Neuronal stem cell (in vitro differentiated cells): Measurements from ENCODE around the gene ZKSCAN3.

ENCODE experiments used
- DNase-seq: peaks from one replicate; pipeline ENCODE4 v3.0.0-alpha.2; 2013; ENCODE audit warnings: low spot score
- H2AFZ ChIP-seq: one replicate; pipeline ENCODE4 v1.6.1; 2013; ENCODE audit warnings: mild to moderate bottlenecking, low read length, inconsistent platforms
- H2AK5ac ChIP-seq: 2 replicates; pipeline ENCODE4 v1.6.1; 2013; ENCODE audit warnings: low read depth, mild to moderate bottlenecking, inconsistent platforms, low read length, moderate library complexity, mixed read lengths
- H2BK120ac ChIP-seq: 2 replicates; pipeline ENCODE4 v1.6.1; 2013; ENCODE audit warnings: low read depth, mild to moderate bottlenecking, inconsistent platforms, low read length, moderate library complexity, mixed read lengths
- H2BK12ac ChIP-seq: one replicate; pipeline ENCODE4 v1.6.1; 2013; ENCODE audit warnings: low read length, inconsistent platforms
- H2BK15ac ChIP-seq: 2 replicates; pipeline ENCODE4 v1.6.1; 2013; ENCODE audit warnings: mild to moderate bottlenecking, low read length, inconsistent platforms, mixed read lengths
- H2BK5ac ChIP-seq: one replicate; pipeline ENCODE4 v1.6.1; 2013; ENCODE audit warnings: inconsistent platforms, mild to moderate bottlenecking, low read length, moderate library complexity
- H3K14ac ChIP-seq: one replicate; pipeline ENCODE4 v1.6.1; 2013; ENCODE audit warnings: low read length, inconsistent platforms
- H3K18ac ChIP-seq: 2 replicates; pipeline ENCODE4 v1.6.1; 2013; ENCODE audit warnings: low read length, inconsistent platforms
- H3K23ac ChIP-seq: 2 replicates; pipeline ENCODE4 v1.6.1; 2013; ENCODE audit warnings: low read depth, mild to moderate bottlenecking, mixed read lengths, low read length, inconsistent platforms; ENCODE audit not compliant: poor library complexity
- H3K27ac ChIP-seq: replicated peaks from 3 replicates; pipeline ENCODE4 v1.5.1; 2013; ENCODE audit warnings: low read length, inconsistent platforms
- H3K27me3 ChIP-seq, 3 experiments: 2 replicates each; pipeline ENCODE4 v1.6.1; 2013; ENCODE audit warnings: low read length in 3 of 3, mild to moderate bottlenecking in 2 of 3, inconsistent platforms in 1 of 3, low read depth in 1 of 3, mixed read lengths in 1 of 3, moderate library complexity in 1 of 3; ENCODE audit not compliant: control insufficient read depth in 3 of 3, insufficient read depth in 3 of 3
- H3K36me3 ChIP-seq, 2 donors: replicated peaks in 1 of 2; 2 replicates each; pipeline ENCODE4 v1.6.1; 2013; ENCODE audit warnings: low read length in 2 of 2; ENCODE audit not compliant: control insufficient read depth in 2 of 2, insufficient read depth in 2 of 2
- H3K4ac ChIP-seq: 2 replicates; pipeline ENCODE4 v1.6.1; 2013; ENCODE audit warnings: inconsistent platforms, mild to moderate bottlenecking, low read length, moderate library complexity
- H3K4me1 ChIP-seq, 2 donors: 1 replicate in 1 of 2; 2 replicates in 1 of 2; pipeline ENCODE4 v1.6.1; 2013; ENCODE audit warnings: low read length in 2 of 2, low read depth in 1 of 2; ENCODE audit not compliant: control insufficient read depth in 2 of 2, insufficient read depth in 1 of 2
- H3K4me2 ChIP-seq: one replicate; pipeline ENCODE4 v1.6.1; 2013; ENCODE audit warnings: mild to moderate bottlenecking, low read length, inconsistent platforms; ENCODE audit not compliant: insufficient read depth, poor library complexity, severe bottlenecking
- H3K4me3 ChIP-seq, 2 donors: 2 replicates each; pipeline ENCODE4 v1.5.1; 2013; ENCODE audit warnings: low read length in 2 of 2, mild to moderate bottlenecking in 2 of 2, inconsistent platforms in 1 of 2, moderate library complexity in 1 of 2
- H3K79me1 ChIP-seq: one replicate; pipeline ENCODE4 v1.6.1; 2013; ENCODE audit warnings: low read depth, mild to moderate bottlenecking, inconsistent platforms, low read length, moderate library complexity
- H3K9ac ChIP-seq: one replicate; pipeline ENCODE4 v1.6.1; 2013; ENCODE audit warnings: mild to moderate bottlenecking, low read depth, low read length, inconsistent platforms; ENCODE audit not compliant: poor library complexity
- H3K9me3 ChIP-seq, 2 donors: replicated peaks in 1 of 2; 2 replicates each; pipeline versions ENCODE3 to v1.6.1; 2013; ENCODE audit warnings: low read length in 2 of 2, mild to moderate bottlenecking in 2 of 2, inconsistent platforms in 1 of 2, low read depth in 1 of 2, mixed read lengths in 1 of 2, moderate library complexity in 1 of 2; ENCODE audit not compliant: control insufficient read depth in 2 of 2, insufficient read depth in 1 of 2
- H4K8ac ChIP-seq: one replicate; pipeline ENCODE4 v1.6.1; 2013; ENCODE audit warnings: low read depth, mild to moderate bottlenecking, inconsistent platforms, low read length, moderate library complexity
- H4K91ac ChIP-seq: one replicate; pipeline ENCODE4 v1.6.1; 2013; ENCODE audit warnings: low read length, low read depth, mild to moderate bottlenecking, inconsistent platforms; ENCODE audit not compliant: poor library complexity
- WGBS, 2 donors: extraction: QIAGEN DNeasy Blood & Tissue Kit; methylation state at CpG; one replicate each; pipeline ENCODE4 v1.1.7; 2013; ENCODE audit warnings: missing lambda C conversion rate in 2 of 2, mixed read lengths in 1 of 2; ENCODE audit not compliant: insufficient read length in 2 of 2, insufficient replicate concordance in 1 of 2; ENCODE audit errors: extremely low coverage in 2 of 2; 5-methylcytosine and 5-hydroxymethylcytosine counted together

ZKSCAN3 gene

GRCh38 chr6:28336284-28337120 lies 13.2 kb upstream of the ZKSCAN3 start:
- Histone ChIP-seq H3K18ac (peak overlapping the region; percentile 90), H3K4me2 (peak overlapping the region; percentile 51), H3K36me3 (no peaks in the 10 kb centered on the region), H3K4me1 (peaks cover 3 to 7% of the 10 kb centered on the region in 2 donors), H3K79me1 (no peaks in the 10 kb centered on the region), H4K8ac (no peak overlapping the region), H2BK5ac (no peak overlapping the region), H4K91ac (no peak overlapping the region), H2BK12ac (no peak overlapping the region), H3K27ac (peak overlapping the region; percentile 97), H3K27me3 (no peaks in the 10 kb centered on the region), H3K9me3 (peaks cover 0 to 2% of the 10 kb centered on the region in 2 donors), H3K4ac (no peak overlapping the region), H3K14ac (no peak overlapping the region), H2AK5ac (no peak overlapping the region), H3K4me3 (peak overlapping the region; percentile 64 to 89), H3K9ac (no peak overlapping the region), H3K23ac (no peak overlapping the region), H2BK120ac (no peak overlapping the region), H2BK15ac (no peak overlapping the region), H2AFZ (peak overlapping the region; percentile 85)
- 100% methylated on average over 3 of the region's 24 CpGs; no CpG with 5 or more reads in 1 of the 2 donors for WGBS, 2 donors
- DNase-seq, result no peak

DNA sequence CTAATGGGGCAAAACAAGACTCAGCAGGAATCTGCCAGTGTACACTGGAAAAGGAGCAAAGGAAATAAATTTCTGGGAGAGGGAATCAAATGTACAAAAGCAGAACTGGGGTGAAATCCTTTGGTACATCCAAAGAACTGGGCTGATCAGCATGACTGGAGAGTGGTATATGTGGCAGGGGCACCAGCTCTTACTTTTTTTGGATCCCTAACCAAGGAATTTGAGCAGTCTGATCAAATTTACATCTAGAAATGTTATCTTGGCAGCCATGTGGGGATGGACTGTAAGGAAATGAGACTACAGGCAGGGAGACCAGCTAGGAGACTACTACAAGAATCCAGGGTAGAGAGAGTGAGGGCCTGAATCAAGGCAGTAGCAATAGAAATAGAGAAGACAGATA lies 12.6 kb upstream of the ZKSCAN3 start:
- Histone ChIP-seq H3K9me3 (peaks cover 0 to 2% of the 10 kb centered on the region in 2 donors), H3K4ac (no peak overlapping the region), H2BK12ac (no peak overlapping the region), H3K4me1 (peaks cover 3 to 7% of the 10 kb centered on the region in 2 donors), H3K36me3 (no peaks in the 10 kb centered on the region), H2AK5ac (no peak overlapping the region), H3K79me1 (no peaks in the 10 kb centered on the region), H2BK15ac (no peak overlapping the region), H3K9ac (no peak overlapping the region), H2BK120ac (no peak overlapping the region), H4K8ac (no peak overlapping the region), H3K14ac (no peak overlapping the region), H2BK5ac (no peak overlapping the region), H4K91ac (no peak overlapping the region), H3K27me3 (no peaks in the 10 kb centered on the region), H3K4me3 (peak overlapping the region in 1 of 2 donors; percentile 64), H3K27ac (no peak overlapping the region), H3K4me2 (peak overlapping the region; percentile 51), H3K18ac (no peak overlapping the region), H3K23ac (no peak overlapping the region), H2AFZ (peak overlapping the region; percentile 85)
- no peak for DNase-seq

GRCh38 chr6:28340310-28341095 lies 9.2 kb upstream of the ZKSCAN3 start:
- no peak overlapping the region for H3K18ac ChIP-seq
- no CpG with 5 or more reads among the region's 1 CpG for WGBS, 2 donors
- H3K4me3 ChIP-seq, result no peak overlapping the region
- no peak overlapping the region for H2BK15ac ChIP-seq
- no peak overlapping the region for H2BK12ac ChIP-seq
- peaks cover 0 to 4% (median 0%) of the 10 kb centered on the region in 3 experiments for H3K27me3 ChIP-seq
- H3K9ac ChIP-seq, result no peak overlapping the region
- H3K4me1 ChIP-seq, result peaks cover 0 to 4% of the 10 kb centered on the region in 2 donors
- H3K4me2 ChIP-seq, result no peak overlapping the region
- no peak overlapping the region for H2BK5ac ChIP-seq
- H4K91ac ChIP-seq, result no peak overlapping the region
- H3K9me3 ChIP-seq, result no peaks in the 10 kb centered on the region
- no peak for DNase-seq
- H3K4ac ChIP-seq, result no peak overlapping the region
- no peaks in the 10 kb centered on the region for H3K36me3 ChIP-seq
- no peaks in the 10 kb centered on the region for H3K79me1 ChIP-seq
- H3K23ac ChIP-seq, result no peak overlapping the region
- H2AFZ ChIP-seq, result no peak overlapping the region
- no peak overlapping the region for H3K14ac ChIP-seq
- no peak overlapping the region for H3K27ac ChIP-seq
- no peak overlapping the region for H2AK5ac ChIP-seq
- H4K8ac ChIP-seq, result no peak overlapping the region
- no peak overlapping the region for H2BK120ac ChIP-seq
